GM19468 (cell line): ENCODE results near the gene BRCA1.

ENCODE experiments used
- ATAC-seq: cut with Tn5 transposase; IDR thresholded peaks from one replicate; pipeline ENCODE4 v1.9.1; 2021; ENCODE audit warnings: mild to moderate bottlenecking, moderate library complexity, moderate number of reproducible peaks; ENCODE audit not compliant: unreplicated experiment; ENCODE audit errors: extremely low read depth

The BRCA1 gene

GRCh38 chr17:43027091-43028032 is 97.8 kb downstream of the BRCA1 start:
- ATAC-seq = no peak

- ATAC-seq = no peak
These were observed 98.6 kb downstream of the BRCA1 start for GRCh38 chr17:43026595-43026994.

GRCh38 chr17:43025766-43026537 is 99.2 kb downstream of the BRCA1 start:
- no peak for ATAC-seq

- ATAC-seq = no peak
These were observed 99.9 kb downstream of the BRCA1 start for GRCh38 chr17:43025290-43025657.

GRCh38 chr17:43024407-43025289 is 100.5 kb downstream of the BRCA1 start, which contains the start of gene RND2:
Gene RND2, plus strand, starts transcription at chr17:43025231. Its CDS starts 117 bp downstream, at chr17:43025348.
- ATAC-seq = no peak

GRCh38 chr17:43021741-43022512 is 103.2 kb downstream of the BRCA1 start, which contains the start of gene VAT1:
Gene VAT1, minus strand, starts transcription at chr17:43022385. Its CDS starts 63 bp downstream, at chr17:43022322.
- ATAC-seq = no peak

- no peak for ATAC-seq
These were observed 104.1 kb downstream of the BRCA1 start for GRCh38 chr17:43020789-43021740.

- ATAC-seq = no peak
These were observed 105.0 kb downstream of the BRCA1 start for GRCh38 chr17:43020030-43020621.

GRCh38 chr17:43019418-43019817 is 105.7 kb downstream of the BRCA1 start:
- ATAC-seq = no peak

- ATAC-seq = no peak
These were observed 106.2 kb downstream of the BRCA1 start for GRCh38 chr17:43018932-43019331.

GRCh38 chr17:43018008-43018853 is 106.9 kb downstream of the BRCA1 start:
- no peak for ATAC-seq

GRCh38 chr17:43016216-43016615 is 108.9 kb downstream of the BRCA1 start:
- no peak for ATAC-seq

- ATAC-seq = no peak
These were observed 109.6 kb downstream of the BRCA1 start for GRCh38 chr17:43015579-43015978.

GRCh38 chr17:43014649-43015542 is 110.3 kb downstream of the BRCA1 start:
- no peak for ATAC-seq

- ATAC-seq = no peak
These were observed 111.0 kb downstream of the BRCA1 start for GRCh38 chr17:43014020-43014648.

GRCh38 chr17:43013296-43013695 is 111.9 kb downstream of the BRCA1 start:
- no peak for ATAC-seq
